HEK293T (cell line): ENCODE results near the gene CPNE4.

Experiments used
- CTCF ChIA-PET: fragments of 350-600 bp; formaldehyde crosslinking; extraction: SDS; loops from one replicate; lab custom pipeline; 2021; ENCODE audit warnings: antibody characterized with exemption, inconsistent platforms; lab: Yijun Ruan, JAX
- POLR2A ChIA-PET: fragments of 350-600 bp; formaldehyde crosslinking; extraction: SDS; loops from one replicate; lab custom pipeline; 2020; ENCODE audit warnings: antibody characterized with exemption, inconsistent platforms; lab: Yijun Ruan, JAX
- DNase-seq: peaks from one replicate; pipeline ENCODE4 v3.0.0; 2012; ENCODE audit warnings: mixed read lengths; ENCODE audit errors: extremely low spot score
- ARNT ChIP-seq: fragments of 450-650 bp; IDR thresholded peaks from 2 replicates; pipeline ENCODE4 v1.6.1; 2017; ENCODE audit warnings: mild to moderate bottlenecking
- BHLHE40 ChIP-seq: fragments of 450-650 bp; IDR thresholded peaks from 2 replicates; pipeline ENCODE4 v1.6.1; 2016; ENCODE audit warnings: mild to moderate bottlenecking, moderate library complexity, borderline replicate concordance
- CTBP1 ChIP-seq: fragments of 450-650 bp; IDR thresholded peaks from 2 replicates; pipeline ENCODE4 v1.6.1; 2016; ENCODE audit warnings: borderline replicate concordance
- ELF4 ChIP-seq: fragments of 450-650 bp; IDR thresholded peaks from 2 replicates; pipeline ENCODE4 v1.6.1; 2017; ENCODE audit warnings: antibody characterized with exemption
- FOXA1 ChIP-seq: fragments of 450-650 bp; IDR thresholded peaks from 2 replicates; pipeline ENCODE4 v1.6.1; 2016; ENCODE audit warnings: mild to moderate bottlenecking
- FOXK2 ChIP-seq: fragments of 450-650 bp; IDR thresholded peaks from 2 replicates; pipeline ENCODE4 v1.6.1; 2016; ENCODE audit warnings: mild to moderate bottlenecking
- FOXM1 ChIP-seq: fragments of 450-650 bp; IDR thresholded peaks from 2 replicates; pipeline ENCODE4 v1.6.1; 2017; ENCODE audit warnings: mild to moderate bottlenecking, borderline replicate concordance
- HDGF ChIP-seq: fragments of 450-650 bp; IDR thresholded peaks from 2 replicates; pipeline ENCODE4 v1.6.1; 2017; ENCODE audit warnings: antibody characterized with exemption, borderline replicate concordance
- L3MBTL2 ChIP-seq: fragments of 450-650 bp; conservative IDR thresholded peaks from 2 replicates; pipeline ENCODE4 v1.6.1; 2016; ENCODE audit warnings: mild to moderate bottlenecking
- LEF1 ChIP-seq: fragments of 450-650 bp; IDR thresholded peaks from 2 replicates; pipeline ENCODE4 v1.6.1; 2017; ENCODE audit warnings: mild to moderate bottlenecking, borderline replicate concordance
- NFRKB ChIP-seq: fragments of 450-650 bp; IDR thresholded peaks from 2 replicates; pipeline ENCODE4 v1.6.1; 2016; ENCODE audit warnings: mild to moderate bottlenecking, moderate library complexity
- PKNOX1 ChIP-seq: fragments of 450-650 bp; IDR thresholded peaks from 2 replicates; pipeline ENCODE4 v1.6.1; 2016
- SP1 ChIP-seq: fragments of 450-650 bp; IDR thresholded peaks from 2 replicates; pipeline ENCODE4 v1.6.1; 2017
- SUZ12 ChIP-seq: fragments of 450-650 bp; IDR thresholded peaks from 2 replicates; pipeline ENCODE4 v1.6.1; 2016; ENCODE audit warnings: mild to moderate bottlenecking
- TARDBP ChIP-seq: fragments of 450-650 bp; IDR thresholded peaks from 2 replicates; pipeline ENCODE4 v1.6.1; 2016
- ZNF384 ChIP-seq: fragments of 450-650 bp; IDR thresholded peaks from 2 replicates; pipeline ENCODE4 v1.6.1; 2016

CPNE4 gene

GRCh38 chr3:131755380-131755779 lies 279.4 kb downstream of the CPNE4 start:
- TF ChIP-seq FOXM1 (no peak), LEF1 (no peak), NFRKB (no peak), SUZ12 (no peak), ARNT (no peak), ELF4 (no peak), TARDBP (no peak)
- no peak for DNase-seq
- POLR2A ChIA-PET: no interaction called here
- CTCF ChIA-PET: no interaction called here

GRCh38 chr3:131750256-131750655 lies 284.6 kb downstream of the CPNE4 start:
- CTCF ChIA-PET: no interaction called here
- DNase-seq: no peak
- TF ChIP-seq SUZ12: no peak
- no peak for TF ChIP-seq FOXK2
- TF ChIP-seq L3MBTL2: no peak
- no peak for TF ChIP-seq ARNT
- TF ChIP-seq FOXA1: no peak
- no peak for TF ChIP-seq LEF1
- TF ChIP-seq ZNF384: no peak
- no peak for TF ChIP-seq CTBP1
- TF ChIP-seq SP1: no peak
- POLR2A ChIA-PET: no interaction called here

- CTCF ChIA-PET: no interaction called here
- TF ChIP-seq ZNF384 (no peak), NFRKB (no peak), ELF4 (no peak), PKNOX1 (no peak), TARDBP (no peak), HDGF (no peak), SP1 (no peak), SUZ12 (no peak), ARNT (no peak), FOXM1 (no peak), BHLHE40 (no peak), FOXK2 (no peak), L3MBTL2 (no peak), CTBP1 (no peak), LEF1 (no peak), FOXA1 (no peak)
- DNase-seq: no peak
- POLR2A ChIA-PET: no interaction called here
Observed at GRCh38 chr3:131749826-131750225, 285.0 kb downstream of the CPNE4 start.

- POLR2A ChIA-PET: no interaction called here
- CTCF ChIA-PET: no interaction called here
- no peak for TF ChIP-seq SP1
- TF ChIP-seq FOXM1: no peak
- no peak for TF ChIP-seq TARDBP
- no peak for DNase-seq
Observed at GRCh38 chr3:131747466-131747865, 287.3 kb downstream of the CPNE4 start.

- POLR2A ChIA-PET: no interaction called here
- CTCF ChIA-PET: no interaction called here
- no peak for TF ChIP-seq FOXK2
- TF ChIP-seq CTBP1: no peak
- no peak for TF ChIP-seq NFRKB
- TF ChIP-seq SP1: no peak
- no peak for TF ChIP-seq BHLHE40
- no peak for TF ChIP-seq ELF4
- no peak for TF ChIP-seq FOXA1
- no peak for TF ChIP-seq ARNT
- no peak for DNase-seq
Observed at GRCh38 chr3:131744765-131745164, 290.0 kb downstream of the CPNE4 start.

- TF ChIP-seq ARNT: no peak
- no peak for TF ChIP-seq FOXK2
- no peak for TF ChIP-seq ELF4
- TF ChIP-seq NFRKB: no peak
- TF ChIP-seq TARDBP: no peak
- no peak for TF ChIP-seq CTBP1
- no peak for TF ChIP-seq BHLHE40
- no peak for TF ChIP-seq HDGF
- no peak for TF ChIP-seq FOXM1
- no peak for TF ChIP-seq FOXA1
- TF ChIP-seq L3MBTL2: no peak
- no peak for TF ChIP-seq ZNF384
- TF ChIP-seq SP1: no peak
- TF ChIP-seq LEF1: no peak
- ChIA-PET CTCF (no interaction called here), POLR2A (no interaction called here)
- no peak for DNase-seq
Observed at GRCh38 chr3:131743126-131743525, 291.7 kb downstream of the CPNE4 start.

GRCh38 chr3:131739211-131739610 lies 295.6 kb downstream of the CPNE4 start:
- POLR2A ChIA-PET: no interaction called here
- CTCF ChIA-PET: no interaction called here
- TF ChIP-seq FOXA1: no peak
- no peak for TF ChIP-seq BHLHE40
- no peak for TF ChIP-seq FOXK2
- no peak for TF ChIP-seq ARNT
- TF ChIP-seq HDGF: no peak
- TF ChIP-seq FOXM1: no peak
- TF ChIP-seq L3MBTL2: no peak
- TF ChIP-seq TARDBP: no peak
- no peak for TF ChIP-seq SP1
- no peak for TF ChIP-seq SUZ12

GRCh38 chr3:131738095-131738494 lies 296.7 kb downstream of the CPNE4 start:
- TF ChIP-seq NFRKB (no peak), SP1 (no peak), L3MBTL2 (no peak), TARDBP (no peak), HDGF (no peak)
- POLR2A ChIA-PET: no interaction called here
- CTCF ChIA-PET: interaction anchor here (0.6 to 0.7 kb wide), 2 partner anchors 20 to 39 kb away, joined by 3 to 4 read pairs; no protein-coding TSS in a partner anchor
- no peak for DNase-seq

More at GRCh38 chr3:131739211-131739610, 295.6 kb downstream of the CPNE4 start:
- DNase-seq: no peak
